ENCODE results near the gene ELOF1.

- TF ChIP-seq, protein P1, sequence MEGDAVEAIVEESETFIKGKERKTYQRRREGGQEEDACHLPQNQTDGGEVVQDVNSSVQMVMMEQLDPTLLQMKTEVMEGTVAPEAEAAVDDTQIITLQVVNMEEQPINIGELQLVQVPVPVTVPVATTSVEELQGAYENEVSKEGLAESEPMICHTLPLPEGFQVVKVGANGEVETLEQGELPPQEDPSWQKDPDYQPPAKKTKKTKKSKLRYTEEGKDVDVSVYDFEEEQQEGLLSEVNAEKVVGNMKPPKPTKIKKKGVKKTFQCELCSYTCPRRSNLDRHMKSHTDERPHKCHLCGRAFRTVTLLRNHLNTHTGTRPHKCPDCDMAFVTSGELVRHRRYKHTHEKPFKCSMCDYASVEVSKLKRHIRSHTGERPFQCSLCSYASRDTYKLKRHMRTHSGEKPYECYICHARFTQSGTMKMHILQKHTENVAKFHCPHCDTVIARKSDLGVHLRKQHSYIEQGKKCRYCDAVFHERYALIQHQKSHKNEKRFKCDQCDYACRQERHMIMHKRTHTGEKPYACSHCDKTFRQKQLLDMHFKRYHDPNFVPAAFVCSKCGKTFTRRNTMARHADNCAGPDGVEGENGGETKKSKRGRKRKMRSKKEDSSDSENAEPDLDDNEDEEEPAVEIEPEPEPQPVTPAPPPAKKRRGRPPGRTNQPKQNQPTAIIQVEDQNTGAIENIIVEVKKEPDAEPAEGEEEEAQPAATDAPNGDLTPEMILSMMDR (conservative IDR thresholded peaks at IDR 0.05; ENCODE audit: low read depth, low read length), result no peak
- no peak for TF ChIP-seq EZH2 (IDR thresholded peaks at IDR 0.05; ENCODE audit: low read length, unreplicated experiment)
Observed at GRCh38 chr19:11577451-11578257, 18.6 kb upstream of the ELOF1 start, which contains the start of gene ACP5.

All from PC-3 (cell line).